ENCODE measurements around the gene KSR2.
"Not testable (repeated sequence)": the region's sequence is repeated elsewhere in the genome, so short reads cannot be mapped to it uniquely, and the experiment has no call there.

Gene KSR2

GRCh38 chr12:117919479-117919878, 49.3 kb downstream of the KSR2 start:
- no peaks in the 10 kb centered on the region for H3K4me1 Mint-ChIP-seq (ENCODE audit: low read depth)
- peaks cover 9% of the 10 kb centered on the region for H3K27me3 Mint-ChIP-seq
- peaks cover 3% of the 10 kb centered on the region for H3K36me3 Mint-ChIP-seq
- H3K9me3 Mint-ChIP-seq (ENCODE audit: low read depth): no peaks in the 10 kb centered on the region
- no peak overlapping the region for H3K4me3 Mint-ChIP-seq
- H3K27ac Mint-ChIP-seq: no peak overlapping the region

GRCh38 chr12:117914686-117915085, 54.1 kb downstream of the KSR2 start:
- peaks cover 3% of the 10 kb centered on the region for H3K36me3 Mint-ChIP-seq
- H3K4me3 Mint-ChIP-seq: no peak overlapping the region
- no peaks in the 10 kb centered on the region for H3K4me1 Mint-ChIP-seq (ENCODE audit: low read depth)
- peaks cover 8% of the 10 kb centered on the region for H3K9me3 Mint-ChIP-seq (ENCODE audit: low read depth)
- H3K27ac Mint-ChIP-seq: no peak overlapping the region
- peaks cover 10% of the 10 kb centered on the region for H3K27me3 Mint-ChIP-seq

DNA sequence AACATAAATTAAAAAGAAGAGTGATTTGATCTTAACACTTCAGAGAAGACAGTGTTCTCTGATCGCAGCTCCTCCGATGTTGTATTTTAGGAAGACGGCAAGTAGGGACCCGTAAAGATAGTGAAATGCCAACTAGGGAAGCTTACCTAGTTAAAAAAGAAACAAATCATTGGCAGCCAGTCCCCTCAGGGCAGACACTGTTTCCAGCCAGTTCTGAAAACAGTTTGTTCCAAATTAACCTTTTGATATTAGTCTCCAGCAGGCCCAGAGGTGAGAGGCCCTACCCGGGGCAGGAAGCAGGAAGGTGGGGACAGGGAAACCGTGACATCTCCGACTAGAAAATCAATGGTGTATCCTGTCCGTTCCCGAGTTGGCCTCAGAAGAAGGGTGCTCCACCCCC, 56.0 kb downstream of the KSR2 start:
- H3K36me3 Mint-ChIP-seq: no peaks in the 10 kb centered on the region
- no peak overlapping the region for H3K4me3 Mint-ChIP-seq
- H3K27me3 Mint-ChIP-seq: peaks cover 5% of the 10 kb centered on the region
- H3K27ac Mint-ChIP-seq: no peak overlapping the region
- H3K9me3 Mint-ChIP-seq (ENCODE audit: low read depth): peaks cover 8% of the 10 kb centered on the region
- no peaks in the 10 kb centered on the region for H3K4me1 Mint-ChIP-seq (ENCODE audit: low read depth)

- Mint-ChIP-seq H3K4me3 (no peak overlapping the region), H3K27me3 (peaks cover 5% of the 10 kb centered on the region), H3K27ac (no peak overlapping the region), H3K36me3 (no peaks in the 10 kb centered on the region), H3K9me3 (ENCODE audit: low read depth) (peaks cover 8% of the 10 kb centered on the region), H3K4me1 (ENCODE audit: low read depth) (no peaks in the 10 kb centered on the region)
Observed at GRCh38 chr12:117908411-117908810, 60.4 kb downstream of the KSR2 start.

DNA sequence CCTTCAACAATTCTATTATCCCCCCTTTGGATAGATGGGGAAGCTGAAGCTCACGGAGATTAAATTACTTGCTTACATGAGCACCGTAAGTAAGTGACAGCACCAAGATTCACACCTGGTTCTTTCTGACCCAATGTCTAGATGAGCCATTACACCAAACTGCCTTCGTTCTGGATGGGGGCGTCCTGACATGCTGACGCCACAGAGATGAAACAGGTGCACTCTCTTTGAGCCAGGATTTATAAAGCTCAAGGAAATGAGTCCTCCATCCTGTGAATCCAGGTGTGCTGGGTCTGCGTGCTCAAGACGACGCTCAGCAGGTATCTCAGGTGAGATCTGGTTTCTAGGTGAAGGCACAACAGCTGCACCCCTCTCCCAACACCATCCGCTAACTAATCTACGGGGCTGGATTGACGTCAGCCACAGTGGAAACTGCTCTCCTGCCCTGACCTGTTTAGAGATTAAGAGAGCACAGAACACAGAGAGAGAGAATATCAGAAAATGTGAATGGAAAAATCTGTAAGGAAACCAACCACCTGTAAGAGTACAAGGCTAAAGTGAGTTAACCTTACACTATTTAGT, 61.6 kb downstream of the KSR2 start:
- H3K27me3 Mint-ChIP-seq: peaks cover 8% of the 10 kb centered on the region
- H3K4me3 Mint-ChIP-seq: no peak overlapping the region
- H3K27ac Mint-ChIP-seq: no peak overlapping the region

DNA sequence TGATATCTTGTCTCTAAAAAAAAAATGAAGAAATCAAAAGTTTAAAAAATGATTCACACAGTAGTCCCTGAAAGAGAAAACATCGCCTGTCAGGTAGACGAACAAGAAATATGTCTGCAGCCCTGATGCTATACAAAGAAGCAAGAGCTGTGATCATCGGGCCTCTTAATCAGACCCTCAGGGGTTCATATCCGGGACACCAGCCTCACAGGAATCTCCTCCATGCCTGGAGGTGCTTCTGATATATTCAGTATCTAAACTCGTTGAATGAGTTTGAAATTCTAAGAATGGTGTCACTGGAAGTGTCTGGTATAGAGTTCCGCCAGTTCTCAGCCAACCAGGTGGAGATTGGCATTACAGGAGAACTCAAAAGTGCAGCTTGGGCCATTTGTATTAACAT, 64.7 kb downstream of the KSR2 start:
- peaks cover 4% of the 10 kb centered on the region for H3K27me3 Mint-ChIP-seq
- H3K36me3 Mint-ChIP-seq: no peaks in the 10 kb centered on the region
- no peak overlapping the region for H3K27ac Mint-ChIP-seq
- H3K4me1 Mint-ChIP-seq (ENCODE audit: low read depth): no peaks in the 10 kb centered on the region
- no peak overlapping the region for H3K4me3 Mint-ChIP-seq
- H3K9me3 Mint-ChIP-seq (ENCODE audit: low read depth): no peaks in the 10 kb centered on the region

More for the DNA sequence above, 61.6 kb downstream of the KSR2 start:
- H3K9me3 Mint-ChIP-seq (ENCODE audit: low read depth): peaks cover 8% of the 10 kb centered on the region
- no peaks in the 10 kb centered on the region for H3K36me3 Mint-ChIP-seq
- H3K4me1 Mint-ChIP-seq (ENCODE audit: low read depth): no peaks in the 10 kb centered on the region

DNA sequence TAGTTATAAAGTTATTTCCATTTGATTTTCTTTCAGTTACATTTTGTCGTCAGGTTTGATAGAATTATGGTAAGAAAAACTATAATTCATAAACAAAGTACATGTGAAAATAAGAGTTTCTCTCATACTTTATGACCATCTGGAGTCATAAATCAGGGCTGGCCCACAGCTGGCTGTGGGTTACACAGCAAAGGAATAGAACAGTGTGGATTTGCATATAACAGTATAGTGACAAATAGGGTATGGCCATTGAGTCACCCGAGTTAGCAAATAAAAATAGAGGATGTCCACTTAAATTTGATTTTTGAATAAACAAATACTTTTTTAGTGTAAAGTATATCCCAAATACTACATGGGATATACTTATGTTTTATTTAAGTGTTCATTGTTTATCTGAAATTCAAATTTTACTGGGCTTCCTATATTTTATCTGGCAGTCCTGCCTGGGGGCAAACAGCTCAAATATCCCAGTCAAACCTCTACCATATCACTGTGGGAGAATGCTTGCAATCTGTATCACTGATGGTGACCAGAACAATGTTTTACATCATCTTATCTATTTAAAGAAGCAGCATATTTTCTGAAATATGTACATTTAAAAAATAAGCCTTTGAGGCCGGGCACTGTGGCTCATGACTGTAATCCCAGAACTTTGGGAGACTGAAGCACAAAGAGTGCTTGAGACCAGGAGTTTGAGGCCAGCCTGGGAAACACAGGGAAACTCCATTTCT, 65.5 kb downstream of the KSR2 start:
- no peaks in the 10 kb centered on the region for H3K36me3 Mint-ChIP-seq
- H3K4me3 Mint-ChIP-seq: no peak overlapping the region
- H3K27ac Mint-ChIP-seq: no peak overlapping the region
- no peaks in the 10 kb centered on the region for H3K4me1 Mint-ChIP-seq (ENCODE audit: low read depth)
- H3K27me3 Mint-ChIP-seq: peaks cover 4% of the 10 kb centered on the region
- no peaks in the 10 kb centered on the region for H3K9me3 Mint-ChIP-seq (ENCODE audit: low read depth)

GRCh38 chr12:117901631-117902030, 67.2 kb downstream of the KSR2 start:
- no peaks in the 10 kb centered on the region for H3K36me3 Mint-ChIP-seq
- H3K4me3 Mint-ChIP-seq: no peak overlapping the region
- H3K9me3 Mint-ChIP-seq (ENCODE audit: low read depth): no peaks in the 10 kb centered on the region
- H3K4me1 Mint-ChIP-seq (ENCODE audit: low read depth): no peaks in the 10 kb centered on the region
- peaks cover 6% of the 10 kb centered on the region for H3K27me3 Mint-ChIP-seq
- H3K27ac Mint-ChIP-seq: no peak overlapping the region

GRCh38 chr12:117900561-117900960, 68.2 kb downstream of the KSR2 start:
- Mint-ChIP-seq H3K4me1 (ENCODE audit: low read depth) (no peaks in the 10 kb centered on the region), H3K27me3 (peaks cover 5% of the 10 kb centered on the region), H3K4me3 (no peak overlapping the region), H3K36me3 (no peaks in the 10 kb centered on the region), H3K9me3 (ENCODE audit: low read depth) (no peaks in the 10 kb centered on the region), H3K27ac (no peak overlapping the region)

GRCh38 chr12:117897372-117898161, 71.2 kb downstream of the KSR2 start:
- Mint-ChIP-seq H3K27me3 (peaks cover 2% of the 10 kb centered on the region), H3K4me3 (no peak overlapping the region), H3K9me3 (ENCODE audit: low read depth) (no peaks in the 10 kb centered on the region), H3K36me3 (no peaks in the 10 kb centered on the region), H3K27ac (no peak overlapping the region), H3K4me1 (ENCODE audit: low read depth) (no peaks in the 10 kb centered on the region)

DNA sequence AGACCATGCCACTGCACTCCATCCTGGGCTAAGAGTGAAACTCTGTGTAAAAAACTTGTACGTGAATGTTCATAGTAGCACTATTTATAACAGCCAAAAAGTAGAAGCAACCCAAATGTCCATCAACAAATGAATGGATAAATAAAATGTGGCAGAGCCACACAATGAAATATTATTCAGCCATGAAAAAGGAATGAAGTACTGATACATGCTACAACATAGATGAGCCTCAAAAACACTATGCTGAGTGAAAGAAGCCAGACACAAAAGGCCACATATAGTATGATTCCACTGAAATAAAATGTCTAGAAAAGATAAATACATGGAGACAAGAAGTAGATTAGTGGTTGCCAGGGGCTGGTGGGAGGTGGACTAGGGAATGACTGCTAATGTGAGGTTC, 72.8 kb downstream of the KSR2 start:
- Mint-ChIP-seq H3K9me3 (ENCODE audit: low read depth) (no peaks in the 10 kb centered on the region), H3K4me3 (no peak overlapping the region), H3K27ac (no peak overlapping the region)

DNA sequence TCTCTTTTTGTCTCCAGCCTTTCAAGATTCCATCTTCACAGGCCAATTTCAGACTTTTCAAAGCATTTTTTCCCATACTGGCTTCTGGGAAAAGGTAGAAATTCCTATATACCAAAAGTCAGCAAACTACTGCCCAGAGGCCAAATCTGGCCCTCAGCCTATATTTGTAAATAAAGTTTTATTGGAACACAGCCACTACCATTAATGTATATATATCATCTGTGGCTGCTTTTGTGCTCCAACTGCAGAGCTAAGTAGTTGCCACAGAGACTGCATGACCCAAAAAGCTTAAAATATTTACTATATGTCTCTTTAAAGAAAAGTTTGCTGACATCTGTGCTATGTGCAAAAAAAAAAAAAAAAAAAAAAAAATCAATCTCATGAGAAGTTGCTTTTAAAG, 76.3 kb downstream of the KSR2 start:
- Mint-ChIP-seq H3K9me3 (ENCODE audit: low read depth) (no peaks in the 10 kb centered on the region), H3K27me3 (peaks cover 3% of the 10 kb centered on the region), H3K4me3 (no peak overlapping the region), H3K36me3 (no peaks in the 10 kb centered on the region), H3K27ac (no peak overlapping the region), H3K4me1 (ENCODE audit: low read depth) (no peaks in the 10 kb centered on the region)

More for the DNA sequence above, 72.8 kb downstream of the KSR2 start:
- H3K4me1 Mint-ChIP-seq (ENCODE audit: low read depth): no peaks in the 10 kb centered on the region
- no peaks in the 10 kb centered on the region for H3K36me3 Mint-ChIP-seq
- peaks cover 2% of the 10 kb centered on the region for H3K27me3 Mint-ChIP-seq

- H3K27ac Mint-ChIP-seq; H3K4me3 Mint-ChIP-seq; H3K4me1 Mint-ChIP-seq (ENCODE audit: low read depth); H3K36me3 Mint-ChIP-seq; H3K27me3 Mint-ChIP-seq; H3K9me3 Mint-ChIP-seq (ENCODE audit: low read depth): not testable (repeated sequence)
Observed at GRCh38 chr12:117891265-117891664, 77.5 kb downstream of the KSR2 start.

DNA sequence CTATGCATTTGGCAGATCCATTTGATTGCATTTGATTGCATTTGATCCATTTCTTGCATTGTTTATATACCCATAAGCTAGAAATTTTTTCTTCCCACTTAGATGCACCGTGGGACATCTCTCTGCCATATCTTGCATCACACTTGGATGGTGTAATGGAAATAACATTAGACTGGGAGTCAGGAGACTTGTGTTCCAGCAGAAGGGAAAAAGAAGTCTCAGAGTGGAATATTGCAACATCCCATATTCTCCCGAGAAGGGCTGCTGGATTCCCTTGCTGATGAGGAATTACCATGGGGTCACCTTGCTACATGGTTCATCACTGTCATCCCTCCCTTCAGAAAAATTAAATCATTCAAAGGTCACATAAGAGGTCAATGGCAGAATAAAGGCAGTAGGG, 78.1 kb downstream of the KSR2 start:
- H3K27me3 Mint-ChIP-seq: peaks cover 1% of the 10 kb centered on the region
- no peaks in the 10 kb centered on the region for H3K36me3 Mint-ChIP-seq
- H3K4me3 Mint-ChIP-seq: no peak overlapping the region
- H3K27ac Mint-ChIP-seq: no peak overlapping the region
- no peaks in the 10 kb centered on the region for H3K9me3 Mint-ChIP-seq (ENCODE audit: low read depth)
- H3K4me1 Mint-ChIP-seq (ENCODE audit: low read depth): no peaks in the 10 kb centered on the region

- peaks cover 1% of the 10 kb centered on the region for H3K27me3 Mint-ChIP-seq
- H3K36me3 Mint-ChIP-seq: no peaks in the 10 kb centered on the region
- no peaks in the 10 kb centered on the region for H3K4me1 Mint-ChIP-seq (ENCODE audit: low read depth)
- no peak overlapping the region for H3K27ac Mint-ChIP-seq
- H3K9me3 Mint-ChIP-seq (ENCODE audit: low read depth): no peaks in the 10 kb centered on the region
- no peak overlapping the region for H3K4me3 Mint-ChIP-seq
Observed at GRCh38 chr12:117890137-117890536, 78.7 kb downstream of the KSR2 start.
